ENCODE measurements around the gene NPNT. TPM values are rescaled to one million over a fixed set of nuclear protein-coding genes. Genes with fewer than 3 reads are reported as not detected.

Gene NPNT
- total RNA-seq, 1 experiment from 2014 or later, result 1.4 TPM

DNA sequence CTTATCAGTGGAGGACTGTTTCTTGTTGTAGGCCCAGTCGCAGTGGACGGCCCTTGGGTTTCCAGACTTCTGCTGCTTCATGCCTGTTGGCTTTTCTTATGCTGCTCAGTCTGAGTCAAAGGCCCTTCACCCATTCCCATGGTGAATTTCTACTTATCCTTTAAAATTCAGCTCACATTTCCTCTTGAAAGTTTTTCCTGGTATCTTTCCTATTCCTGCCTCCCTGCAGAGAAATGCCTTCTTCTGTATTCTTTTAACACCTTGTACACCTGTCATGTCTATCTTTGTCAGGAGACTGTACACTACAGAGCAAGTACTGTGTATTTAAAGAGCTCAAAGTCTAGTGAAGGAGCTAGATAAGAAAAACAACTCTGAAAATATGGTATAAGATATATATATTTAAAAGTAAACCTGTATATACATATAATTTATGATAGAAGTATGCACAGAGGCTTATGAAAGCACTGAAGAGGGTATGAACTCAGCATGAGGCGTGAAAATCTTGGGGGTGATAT, 22.0 kb downstream of the NPNT start:
- CTCF ChIA-PET, result no interaction called here

GRCh38 chr4:105921301-105921700, 26.0 kb downstream of the NPNT start:
- H3K27me3 Mint-ChIP-seq (ENCODE audit: low read depth), result no peaks in the 10 kb centered on the region; the same call in 1 of the 2 replicates
- peaks cover 5% of the 10 kb centered on the region for H3K4me1 Mint-ChIP-seq
- no peaks in the 10 kb centered on the region for H3K9me3 Mint-ChIP-seq
- no peaks in the 10 kb centered on the region for H3K36me3 Mint-ChIP-seq
- ChIA-PET POLR2A (no interaction called here), CTCF (no interaction called here)
- ATAC-seq (no peak), DNase-seq (ENCODE audit: low spot score) (no peak)
- H3K4me3 Mint-ChIP-seq, result no peak overlapping the region
- H3K27ac Mint-ChIP-seq, result no peak overlapping the region
- TF ChIP-seq SP1 (CRISPR knock-in tag; conservative IDR thresholded peaks at IDR 0.05) (no peak), IRF2 (CRISPR knock-in tag; IDR thresholded peaks at IDR 0.05; ENCODE audit: borderline replicate concordance, low read depth) (no peak), TEAD1 (CRISPR knock-in tag; IDR thresholded peaks at IDR 0.05) (no peak), ATF2 (CRISPR knock-in tag; IDR thresholded peaks at IDR 0.05; ENCODE audit: borderline replicate concordance, low read depth) (no peak), ZNF317 (CRISPR knock-in tag; IDR thresholded peaks at IDR 0.05; ENCODE audit: borderline replicate concordance, low read depth) (no peak), USF2 (CRISPR knock-in tag; IDR thresholded peaks at IDR 0.05) (no peak), KAT7 (CRISPR knock-in tag; IDR thresholded peaks at IDR 0.05; ENCODE audit: borderline replicate concordance) (no peak), MXD4 (CRISPR knock-in tag; IDR thresholded peaks at IDR 0.05; ENCODE audit: borderline replicate concordance) (no peak), ZNF232 (CRISPR knock-in tag; IDR thresholded peaks at IDR 0.05) (no peak), E2F4 (CRISPR knock-in tag; IDR thresholded peaks at IDR 0.05; ENCODE audit: borderline replicate concordance, low read depth) (no peak), PRRX2 (CRISPR knock-in tag; IDR thresholded peaks at IDR 0.05) (no peak), SOX15 (CRISPR knock-in tag; IDR thresholded peaks at IDR 0.05) (no peak)
- TF ChIP-seq, protein P1, sequence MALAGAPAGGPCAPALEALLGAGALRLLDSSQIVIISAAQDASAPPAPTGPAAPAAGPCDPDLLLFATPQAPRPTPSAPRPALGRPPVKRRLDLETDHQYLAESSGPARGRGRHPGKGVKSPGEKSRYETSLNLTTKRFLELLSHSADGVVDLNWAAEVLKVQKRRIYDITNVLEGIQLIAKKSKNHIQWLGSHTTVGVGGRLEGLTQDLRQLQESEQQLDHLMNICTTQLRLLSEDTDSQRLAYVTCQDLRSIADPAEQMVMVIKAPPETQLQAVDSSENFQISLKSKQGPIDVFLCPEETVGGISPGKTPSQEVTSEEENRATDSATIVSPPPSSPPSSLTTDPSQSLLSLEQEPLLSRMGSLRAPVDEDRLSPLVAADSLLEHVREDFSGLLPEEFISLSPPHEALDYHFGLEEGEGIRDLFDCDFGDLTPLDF (CRISPR knock-in tag; IDR thresholded peaks at IDR 0.05), result no peak
- TF ChIP-seq, protein P2, sequence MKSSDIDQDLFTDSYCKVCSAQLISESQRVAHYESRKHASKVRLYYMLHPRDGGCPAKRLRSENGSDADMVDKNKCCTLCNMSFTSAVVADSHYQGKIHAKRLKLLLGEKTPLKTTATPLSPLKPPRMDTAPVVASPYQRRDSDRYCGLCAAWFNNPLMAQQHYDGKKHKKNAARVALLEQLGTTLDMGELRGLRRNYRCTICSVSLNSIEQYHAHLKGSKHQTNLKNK (CRISPR knock-in tag; IDR thresholded peaks at IDR 0.05), result no peak

More for the DNA sequence above, 22.0 kb downstream of the NPNT start:
- Mint-ChIP-seq H3K4me3 (no peak overlapping the region), H3K9me3 (no peaks in the 10 kb centered on the region), H3K4me1 (peaks cover 16% of the 10 kb centered on the region), H3K36me3 (no peaks in the 10 kb centered on the region), H3K27ac (no peak overlapping the region), H3K27me3 (ENCODE audit: low read depth) (no peaks in the 10 kb centered on the region)
- ATAC-seq, result no peak
- DNase-seq (ENCODE audit: low spot score), result no peak
- POLR2A ChIA-PET, result no interaction called here
- TF ChIP-seq, protein P3, sequence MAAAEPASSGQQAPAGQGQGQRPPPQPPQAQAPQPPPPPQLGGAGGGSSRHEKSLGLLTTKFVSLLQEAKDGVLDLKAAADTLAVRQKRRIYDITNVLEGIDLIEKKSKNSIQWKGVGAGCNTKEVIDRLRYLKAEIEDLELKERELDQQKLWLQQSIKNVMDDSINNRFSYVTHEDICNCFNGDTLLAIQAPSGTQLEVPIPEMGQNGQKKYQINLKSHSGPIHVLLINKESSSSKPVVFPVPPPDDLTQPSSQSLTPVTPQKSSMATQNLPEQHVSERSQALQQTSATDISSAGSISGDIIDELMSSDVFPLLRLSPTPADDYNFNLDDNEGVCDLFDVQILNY (CRISPR knock-in tag; IDR thresholded peaks at IDR 0.05), result no peak
- no peak for TF ChIP-seq NFATC4 (CRISPR knock-in tag; IDR thresholded peaks at IDR 0.05)
- no peak for TF ChIP-seq MXD4 (CRISPR knock-in tag; IDR thresholded peaks at IDR 0.05; ENCODE audit: borderline replicate concordance)
- no peak for TF ChIP-seq ZNF423 (CRISPR knock-in tag; IDR thresholded peaks at IDR 0.05)
- no peak for TF ChIP-seq AR (CRISPR knock-in tag; IDR thresholded peaks at IDR 0.05)
- TF ChIP-seq ZNF671 (CRISPR knock-in tag; IDR thresholded peaks at IDR 0.05), result no peak
- TF ChIP-seq NFYB (CRISPR knock-in tag; conservative IDR thresholded peaks at IDR 0.05; ENCODE audit: low read depth), result no peak
- no peak for TF ChIP-seq ESRRA (CRISPR knock-in tag; IDR thresholded peaks at IDR 0.05; ENCODE audit: borderline replicate concordance)
- no peak for TF ChIP-seq EMX1 (CRISPR knock-in tag; IDR thresholded peaks at IDR 0.05)
- TF ChIP-seq FOXK1 (CRISPR knock-in tag; IDR thresholded peaks at IDR 0.05), result no peak
- TF ChIP-seq, protein P4, sequence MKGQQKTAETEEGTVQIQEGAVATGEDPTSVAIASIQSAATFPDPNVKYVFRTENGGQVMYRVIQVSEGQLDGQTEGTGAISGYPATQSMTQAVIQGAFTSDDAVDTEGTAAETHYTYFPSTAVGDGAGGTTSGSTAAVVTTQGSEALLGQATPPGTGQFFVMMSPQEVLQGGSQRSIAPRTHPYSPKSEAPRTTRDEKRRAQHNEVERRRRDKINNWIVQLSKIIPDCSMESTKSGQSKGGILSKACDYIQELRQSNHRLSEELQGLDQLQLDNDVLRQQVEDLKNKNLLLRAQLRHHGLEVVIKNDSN (CRISPR knock-in tag; IDR thresholded peaks at IDR 0.05), result no peak
- TF ChIP-seq SMAD4 (CRISPR knock-in tag; IDR thresholded peaks at IDR 0.05), result no peak
- no peak for TF ChIP-seq ETV6 (CRISPR knock-in tag; IDR thresholded peaks at IDR 0.05)
- TF ChIP-seq GABPB1 (CRISPR knock-in tag; IDR thresholded peaks at IDR 0.05), result no peak
- TF ChIP-seq, protein P5, sequence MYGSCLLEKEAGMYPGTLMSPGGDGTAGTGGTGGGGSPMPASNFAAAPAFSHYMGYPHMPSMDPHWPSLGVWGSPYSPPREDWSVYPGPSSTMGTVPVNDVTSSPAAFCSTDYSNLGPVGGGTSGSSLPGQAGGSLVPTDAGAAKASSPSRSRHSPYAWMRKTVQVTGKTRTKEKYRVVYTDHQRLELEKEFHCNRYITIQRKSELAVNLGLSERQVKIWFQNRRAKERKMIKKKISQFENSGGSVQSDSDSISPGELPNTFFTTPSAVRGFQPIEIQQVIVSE (CRISPR knock-in tag; IDR thresholded peaks at IDR 0.05; ENCODE audit: borderline replicate concordance), result no peak
